SU-DHL-6 (cell line): ENCODE data around the gene SEC62.
A peak's percentile ranks its signal among the peaks of the same experiment; 100 is the strongest.

ENCODE experiments used
- H2AFZ ChIP-seq: fragments of 200-600 bp; sonication (generic); 2 replicates; pipeline ENCODE4 v1.6.1; 2014; ENCODE audit warnings: low read depth, mild to moderate bottlenecking, moderate library complexity, mixed read lengths, antibody characterized with exemption, low read length; ENCODE audit not compliant: severe bottlenecking
- H3F3A ChIP-seq: fragments of 200-600 bp; shearing (Covaris generic); 2 replicates; pipeline ENCODE4 v1.6.0; 2016; ENCODE audit warnings: antibody characterized with exemption, mild to moderate bottlenecking; ENCODE audit not compliant: insufficient read depth
- H3K27ac ChIP-seq: fragments of 200-600 bp; sonication (generic); 2 replicates; pipeline ENCODE4 v1.5.1; 2016; ENCODE audit warnings: low read depth, mild to moderate bottlenecking, low read length, moderate library complexity, mixed read lengths
- H3K27me3 ChIP-seq: fragments of 200-600 bp; sonication (generic), shearing (Covaris generic); 2 replicates; pipeline ENCODE4 v1.6.0; 2014; ENCODE audit warnings: mild to moderate bottlenecking, low read length
- H3K36me3 ChIP-seq: fragments of 200-600 bp; sonication (generic); 2 replicates; pipeline ENCODE4 v1.6.1; 2014; ENCODE audit warnings: mild to moderate bottlenecking, low read length, mixed read lengths
- H3K4me2 ChIP-seq: fragments of 300-600, 200-600 bp; shearing (Covaris generic), sonication (generic); 2 replicates; pipeline ENCODE4 v1.6.0; 2014; ENCODE audit warnings: low read length, low read depth, mild to moderate bottlenecking; ENCODE audit not compliant: poor library complexity, severe bottlenecking
- H3K4me3 ChIP-seq: fragments of 200-600 bp; sonication (generic); 2 replicates; pipeline ENCODE4 v1.5.1; 2014; ENCODE audit warnings: antibody characterized with exemption, low read length, mild to moderate bottlenecking, mixed read lengths; ENCODE audit not compliant: insufficient read depth, poor library complexity, severe bottlenecking
- H3K79me2 ChIP-seq: fragments of 200-600 bp; sonication (generic); 2 replicates; pipeline ENCODE4 v1.6.1; 2014; ENCODE audit warnings: mild to moderate bottlenecking, low read length, moderate library complexity; ENCODE audit not compliant: insufficient read depth
- H3K9ac ChIP-seq: fragments of 200-600 bp; sonication (generic); 2 replicates; pipeline ENCODE4 v1.7.0; 2014; ENCODE audit warnings: mild to moderate bottlenecking, low read length
- H3K9me2 ChIP-seq: fragments of 200-600 bp; sonication (generic); replicated peaks from 2 replicates; pipeline ENCODE4 v1.6.1; 2014; ENCODE audit warnings: low read length; ENCODE audit not compliant: insufficient read depth
- H3K9me3 ChIP-seq: fragments of 200-600 bp; sonication (generic); 2 replicates; pipeline ENCODE4 v1.6.1; 2014; ENCODE audit warnings: low read length, mixed read lengths; ENCODE audit not compliant: insufficient read depth
- H4K20me1 ChIP-seq: fragments of 200-600 bp; sonication (generic); 2 replicates; pipeline ENCODE4 v1.6.1; 2014; ENCODE audit warnings: low read depth, mild to moderate bottlenecking, antibody characterized with exemption, low read length, moderate library complexity, mixed read lengths
- CTCF ChIP-seq: fragments of 200-600 bp; sonication (generic); IDR thresholded peaks from one replicate; pipeline ENCODE4 v1.5.1; 2017; ENCODE audit warnings: antibody characterized with exemption, mild to moderate bottlenecking, low read length, moderate library complexity; ENCODE audit not compliant: insufficient read depth, poor library complexity, severe bottlenecking
- EZH2phosphoT487 ChIP-seq: fragments of 200-600 bp; sonication (generic), shearing (Covaris generic); conservative IDR thresholded peaks from 2 replicates; pipeline ENCODE4 v1.6.1; 2018; ENCODE audit warnings: mild to moderate bottlenecking, antibody characterized with exemption, low read length, moderate library complexity, mixed read lengths

Gene SEC62

DNA sequence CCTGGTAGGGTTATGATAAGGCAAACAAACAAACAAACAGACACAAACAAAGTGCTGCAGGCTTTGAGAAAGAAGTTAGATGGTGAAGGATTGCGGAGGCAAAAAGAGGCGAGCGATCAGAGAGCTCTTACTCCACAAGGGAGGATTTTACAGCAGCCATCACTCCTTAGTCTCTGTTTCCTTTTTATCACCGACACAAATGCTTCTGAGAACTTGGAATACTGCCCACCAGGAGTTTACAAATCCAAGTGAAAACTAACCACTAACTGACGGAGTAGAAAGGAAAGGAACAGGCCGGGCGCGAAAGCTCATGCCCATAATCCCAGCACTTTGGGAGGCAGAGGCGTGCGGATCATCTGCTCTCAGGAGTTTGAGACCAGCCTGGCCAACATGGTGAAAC, 35.6 kb downstream of the SEC62 start:
- no peak overlapping the region for H3K9ac ChIP-seq
- no peaks in the 10 kb centered on the region for H3K36me3 ChIP-seq
- no peaks in the 10 kb centered on the region for H3K27me3 ChIP-seq
- H3K79me2 ChIP-seq = no peaks in the 10 kb centered on the region
- no peak overlapping the region for H3K4me2 ChIP-seq
- peaks cover 34% of the 10 kb centered on the region for H3F3A ChIP-seq
- H4K20me1 ChIP-seq = no peaks in the 10 kb centered on the region
- H2AFZ ChIP-seq = no peak overlapping the region
- no peaks in the 10 kb centered on the region for H3K9me3 ChIP-seq
- TF ChIP-seq CTCF = no peak
- no peak for TF ChIP-seq EZH2phosphoT487
- no peak overlapping the region for H3K27ac ChIP-seq
- H3K4me3 ChIP-seq = no peak overlapping the region
- H3K9me2 ChIP-seq = no peaks in the 10 kb centered on the region

DNA sequence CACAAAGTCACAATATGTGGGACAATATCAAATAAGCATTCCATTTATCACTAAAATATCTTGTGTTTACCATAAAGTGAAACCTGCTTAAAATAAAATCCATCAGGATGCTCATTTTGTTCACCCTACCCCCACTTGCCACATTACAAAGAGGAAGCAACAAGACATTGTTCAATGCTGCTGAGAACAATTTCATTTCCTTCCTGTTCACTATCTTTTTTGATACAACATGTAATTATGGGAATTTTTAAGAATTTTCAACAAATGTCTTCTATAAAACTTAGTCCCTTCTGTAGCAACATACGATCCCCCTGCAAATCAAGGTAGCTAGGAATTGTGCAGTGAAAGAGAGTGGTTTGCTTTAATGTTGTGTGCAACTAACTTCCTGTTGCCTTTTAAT, 36.3 kb downstream of the SEC62 start:
- Histone ChIP-seq H3K9me2 (no peaks in the 10 kb centered on the region), H3K36me3 (no peaks in the 10 kb centered on the region), H3K27ac (peak overlapping the region; percentile 31; the same call in 1 of the 2 replicates), H3K9me3 (no peaks in the 10 kb centered on the region), H3K4me3 (no peak overlapping the region), H3F3A (peaks cover 31% of the 10 kb centered on the region), H3K9ac (no peak overlapping the region), H4K20me1 (no peaks in the 10 kb centered on the region), H3K4me2 (peak overlapping the region; percentile 35), H3K27me3 (no peaks in the 10 kb centered on the region), H2AFZ (peak overlapping the region; percentile 27), H3K79me2 (no peaks in the 10 kb centered on the region)
- TF ChIP-seq EZH2phosphoT487 (no peak), CTCF (no peak)

DNA sequence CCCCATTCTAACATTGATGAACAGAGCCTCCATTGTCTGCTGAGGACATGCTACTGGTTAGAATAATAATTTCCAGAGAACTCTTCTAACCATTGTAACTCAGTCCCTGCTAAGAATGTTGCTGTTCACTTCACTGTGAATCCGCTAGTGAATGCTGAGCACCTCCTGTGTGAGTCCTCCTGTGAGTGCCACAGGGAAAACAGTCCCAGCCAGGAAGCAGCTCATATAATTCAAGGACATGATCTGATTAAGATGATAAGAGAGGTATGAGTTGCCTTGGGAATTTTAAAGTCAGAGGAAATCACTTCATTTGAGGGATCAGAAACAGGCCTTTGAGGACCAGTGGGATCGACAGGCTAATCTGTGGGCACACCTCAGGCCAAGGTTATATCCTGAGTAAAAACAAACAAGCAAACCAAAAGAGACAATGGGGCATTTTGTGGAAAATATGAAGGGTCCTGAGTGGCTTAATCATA, 37.3 kb downstream of the SEC62 start:
- Histone ChIP-seq H3K4me2 (no peak overlapping the region), H4K20me1 (no peaks in the 10 kb centered on the region), H3F3A (peaks cover 21% of the 10 kb centered on the region), H2AFZ (no peak overlapping the region), H3K27me3 (no peaks in the 10 kb centered on the region), H3K9me3 (no peaks in the 10 kb centered on the region), H3K9me2 (no peaks in the 10 kb centered on the region), H3K36me3 (no peaks in the 10 kb centered on the region), H3K79me2 (no peaks in the 10 kb centered on the region), H3K4me3 (no peak overlapping the region), H3K9ac (no peak overlapping the region), H3K27ac (no peak overlapping the region)
- no peak for TF ChIP-seq CTCF
- TF ChIP-seq EZH2phosphoT487 = no peak
